A549 (cell line): ENCODE results near the gene IDH3G.

Source experiments
- BHLHE40 ChIP-seq: IDR thresholded peaks from 2 replicates; pipeline ENCODE4 v1.6.1; 2012; ENCODE audit warnings: low read depth, low read length, inconsistent platforms
- CHD2 ChIP-seq: fragments of 150-350 bp; IDR thresholded peaks from 2 replicates; pipeline ENCODE4 v1.6.1; 2014; ENCODE audit warnings: low read length; ENCODE audit not compliant: partially characterized antibody
- EP300 ChIP-seq, 2 experiments: fragments of >200 bp; sonication (Bioruptor Twin); formaldehyde crosslinking; IDR thresholded peaks; 2 replicates in 1 of 2; 3 replicates in 1 of 2; pipeline ENCODE4 v1.6.1; 2016 to 2017
- ESRRA ChIP-seq: fragments of 150-350 bp; IDR thresholded peaks from 2 replicates; pipeline ENCODE4 v1.6.1; 2014; ENCODE audit warnings: mild to moderate bottlenecking, low read length, borderline replicate concordance
- JUNB ChIP-seq: fragments of >200 bp; sonication (Bioruptor Twin); formaldehyde crosslinking; IDR thresholded peaks from 2 replicates; pipeline ENCODE4 v1.6.1; 2016
- MAFK ChIP-seq: fragments of 450-650 bp; IDR thresholded peaks from 2 replicates; pipeline ENCODE4 v1.6.1; 2014; ENCODE audit not compliant: partially characterized antibody
- NFE2L2 ChIP-seq: fragments of 150-350 bp; conservative IDR thresholded peaks from 2 replicates; pipeline ENCODE4 v1.6.1; 2014; ENCODE audit warnings: low read length
- POLR2A ChIP-seq: IDR thresholded peaks from 2 replicates; pipeline ENCODE4 v1.6.1; 2012; ENCODE audit warnings: mild to moderate bottlenecking, low read length
- SMC3 ChIP-seq: fragments of >200 bp; sonication (Bioruptor Twin); formaldehyde crosslinking; IDR thresholded peaks from 3 replicates; pipeline ENCODE4 v1.6.1; 2018; ENCODE audit warnings: inconsistent platforms
- TF ChIP-seq, protein P1 (sequence below): fragments of >200 bp; sonication (Bioruptor Twin); formaldehyde crosslinking; IDR thresholded peaks from 3 replicates; pipeline ENCODE4 v1.5.1; 2016
- TF ChIP-seq, protein P2 (sequence below): fragments of 200-600 bp; sonication (generic); IDR thresholded peaks from 2 replicates; pipeline ENCODE4 v1.6.1; 2016; ENCODE audit warnings: antibody characterized with exemption, mild to moderate bottlenecking, moderate library complexity

DNA sequence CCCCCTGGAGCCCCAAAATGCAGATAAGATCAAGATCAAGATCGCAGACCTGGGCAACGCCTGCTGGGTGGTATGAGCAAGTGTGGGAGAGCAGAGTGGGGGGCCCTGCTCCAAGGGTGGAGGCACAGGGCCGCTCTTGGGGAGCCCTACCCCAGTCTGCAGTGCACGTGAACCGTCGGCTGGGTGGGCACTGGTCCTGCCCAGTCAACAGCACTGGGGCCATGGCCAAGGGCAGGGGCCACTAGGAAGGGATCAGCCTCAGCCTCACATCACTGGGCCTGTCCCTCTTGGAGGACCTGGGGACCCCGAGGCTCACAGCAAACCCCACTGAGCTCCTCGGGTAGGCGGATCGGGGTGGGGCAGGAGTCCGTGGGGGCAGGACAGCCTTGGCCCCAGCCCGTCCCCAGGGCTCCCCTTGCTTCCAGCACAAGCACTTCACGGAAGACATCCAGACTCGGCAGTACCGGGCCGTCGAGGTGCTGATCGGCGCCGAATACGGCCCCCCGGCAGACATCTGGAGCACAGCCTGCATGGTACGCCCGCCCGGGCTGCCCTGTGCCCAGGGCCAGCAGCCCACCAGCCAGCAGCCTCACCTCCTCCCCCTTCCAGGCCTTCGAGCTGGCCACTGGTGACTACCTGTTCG lies 9.7 kb downstream of the IDH3G start:
- TF ChIP-seq NFE2L2 (no peak), MAFK (no peak), SMC3 (no peak), POLR2A (no peak), ESRRA (no peak), EP300 (IDR thresholded peaks at IDR 0.05) (no peak), BHLHE40 (no peak), CHD2 (no peak), JUNB (no peak)
- TF ChIP-seq, protein P1, sequence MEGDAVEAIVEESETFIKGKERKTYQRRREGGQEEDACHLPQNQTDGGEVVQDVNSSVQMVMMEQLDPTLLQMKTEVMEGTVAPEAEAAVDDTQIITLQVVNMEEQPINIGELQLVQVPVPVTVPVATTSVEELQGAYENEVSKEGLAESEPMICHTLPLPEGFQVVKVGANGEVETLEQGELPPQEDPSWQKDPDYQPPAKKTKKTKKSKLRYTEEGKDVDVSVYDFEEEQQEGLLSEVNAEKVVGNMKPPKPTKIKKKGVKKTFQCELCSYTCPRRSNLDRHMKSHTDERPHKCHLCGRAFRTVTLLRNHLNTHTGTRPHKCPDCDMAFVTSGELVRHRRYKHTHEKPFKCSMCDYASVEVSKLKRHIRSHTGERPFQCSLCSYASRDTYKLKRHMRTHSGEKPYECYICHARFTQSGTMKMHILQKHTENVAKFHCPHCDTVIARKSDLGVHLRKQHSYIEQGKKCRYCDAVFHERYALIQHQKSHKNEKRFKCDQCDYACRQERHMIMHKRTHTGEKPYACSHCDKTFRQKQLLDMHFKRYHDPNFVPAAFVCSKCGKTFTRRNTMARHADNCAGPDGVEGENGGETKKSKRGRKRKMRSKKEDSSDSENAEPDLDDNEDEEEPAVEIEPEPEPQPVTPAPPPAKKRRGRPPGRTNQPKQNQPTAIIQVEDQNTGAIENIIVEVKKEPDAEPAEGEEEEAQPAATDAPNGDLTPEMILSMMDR, result no peak
- TF ChIP-seq, protein P2, sequence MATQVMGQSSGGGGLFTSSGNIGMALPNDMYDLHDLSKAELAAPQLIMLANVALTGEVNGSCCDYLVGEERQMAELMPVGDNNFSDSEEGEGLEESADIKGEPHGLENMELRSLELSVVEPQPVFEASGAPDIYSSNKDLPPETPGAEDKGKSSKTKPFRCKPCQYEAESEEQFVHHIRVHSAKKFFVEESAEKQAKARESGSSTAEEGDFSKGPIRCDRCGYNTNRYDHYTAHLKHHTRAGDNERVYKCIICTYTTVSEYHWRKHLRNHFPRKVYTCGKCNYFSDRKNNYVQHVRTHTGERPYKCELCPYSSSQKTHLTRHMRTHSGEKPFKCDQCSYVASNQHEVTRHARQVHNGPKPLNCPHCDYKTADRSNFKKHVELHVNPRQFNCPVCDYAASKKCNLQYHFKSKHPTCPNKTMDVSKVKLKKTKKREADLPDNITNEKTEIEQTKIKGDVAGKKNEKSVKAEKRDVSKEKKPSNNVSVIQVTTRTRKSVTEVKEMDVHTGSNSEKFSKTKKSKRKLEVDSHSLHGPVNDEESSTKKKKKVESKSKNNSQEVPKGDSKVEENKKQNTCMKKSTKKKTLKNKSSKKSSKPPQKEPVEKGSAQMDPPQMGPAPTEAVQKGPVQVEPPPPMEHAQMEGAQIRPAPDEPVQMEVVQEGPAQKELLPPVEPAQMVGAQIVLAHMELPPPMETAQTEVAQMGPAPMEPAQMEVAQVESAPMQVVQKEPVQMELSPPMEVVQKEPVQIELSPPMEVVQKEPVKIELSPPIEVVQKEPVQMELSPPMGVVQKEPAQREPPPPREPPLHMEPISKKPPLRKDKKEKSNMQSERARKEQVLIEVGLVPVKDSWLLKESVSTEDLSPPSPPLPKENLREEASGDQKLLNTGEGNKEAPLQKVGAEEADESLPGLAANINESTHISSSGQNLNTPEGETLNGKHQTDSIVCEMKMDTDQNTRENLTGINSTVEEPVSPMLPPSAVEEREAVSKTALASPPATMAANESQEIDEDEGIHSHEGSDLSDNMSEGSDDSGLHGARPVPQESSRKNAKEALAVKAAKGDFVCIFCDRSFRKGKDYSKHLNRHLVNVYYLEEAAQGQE, result no peak
